GM20000 (cell line): ENCODE results near the gene GNAQ.
A peak's percentile ranks its signal among the peaks of the same experiment; 100 is the strongest.
"Not testable (repeated sequence)": the region's sequence is repeated elsewhere in the genome, so short reads cannot be mapped to it uniquely, and the experiment has no call there.

ENCODE experiments used
- DNase-seq: peaks from one replicate; pipeline ENCODE4 v3.0.0; 2012; ENCODE audit warnings: low spot score
- CTCF ChIP-seq: IDR thresholded peaks from 2 replicates; pipeline ENCODE4 v1.5.1; 2012; ENCODE audit warnings: mild to moderate bottlenecking, control low read depth; ENCODE audit errors: extremely low read depth, missing control alignments

GNAQ gene

GRCh38 chr9:77871483-77871882, 160.1 kb downstream of the GNAQ start:
- no peak for DNase-seq
- no peak for TF ChIP-seq CTCF

GRCh38 chr9:77866878-77867277, 164.7 kb downstream of the GNAQ start:
- DNase-seq, result no peak

GRCh38 chr9:77865385-77866047, 166.1 kb downstream of the GNAQ start:
- TF ChIP-seq CTCF, result no peak
- no peak for DNase-seq

More at GRCh38 chr9:77866878-77867277, 164.7 kb downstream of the GNAQ start:
- no peak for TF ChIP-seq CTCF

GRCh38 chr9:77864211-77864889, 167.3 kb downstream of the GNAQ start:
- no peak for TF ChIP-seq CTCF
- peak; percentile 17 for DNase-seq

- DNase-seq, result not testable (repeated sequence)
Observed at GRCh38 chr9:77863638-77864037, 168.0 kb downstream of the GNAQ start.

GRCh38 chr9:77860953-77861352, 170.7 kb downstream of the GNAQ start:
- DNase-seq, result not testable (repeated sequence)

- DNase-seq, result no peak
- TF ChIP-seq CTCF, result no peak
Observed at GRCh38 chr9:77857513-77858259, 173.9 kb downstream of the GNAQ start.

- TF ChIP-seq CTCF, result no peak
- no peak for DNase-seq
Observed at GRCh38 chr9:77856615-77857014, 175.0 kb downstream of the GNAQ start.
